ENCODE measurements around the gene SAMD1. TPM values are rescaled to one million over a fixed set of nuclear protein-coding genes. Genes with fewer than 3 reads are reported as not detected.

The SAMD1 gene
- total RNA-seq, 1 experiment from 2014 or later, result 12.9 TPM

DNA sequence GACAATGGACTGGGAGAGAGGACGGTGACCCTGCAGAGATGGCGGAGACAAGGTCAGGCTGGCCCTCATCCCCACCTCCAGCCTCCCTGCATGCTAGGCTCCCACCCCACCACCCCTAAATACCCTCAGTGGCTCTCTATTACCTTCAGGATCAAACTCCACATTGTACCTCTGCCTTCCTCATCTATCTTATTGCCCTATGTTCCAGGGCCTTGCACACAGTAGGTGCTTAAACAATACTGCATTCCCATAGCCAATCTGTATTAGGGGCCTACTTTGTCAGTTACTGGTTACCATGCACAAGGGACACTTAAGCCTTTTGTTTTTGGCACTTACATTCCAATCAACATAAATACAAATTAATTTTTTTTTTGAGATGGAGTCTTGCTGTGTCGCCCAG lies 35.2 kb downstream of the SAMD1 start:
- H3K27ac Mint-ChIP-seq (ENCODE audit: low read depth, unreplicated experiment), result no peak overlapping the region
- DNase-seq (ENCODE audit: unreplicated experiment), result no peak
- peaks cover 23% of the 10 kb centered on the region for H3K27me3 Mint-ChIP-seq (ENCODE audit: insufficient read depth, unreplicated experiment)
- peaks cover 4% of the 10 kb centered on the region for H3K36me3 Mint-ChIP-seq (ENCODE audit: insufficient read depth, unreplicated experiment)
- intact Hi-C loops (cut with micrococcal nuclease), result no loop called here
- BruUV-seq (replicated peaks), result no TSS peak
- H3K9me3 Mint-ChIP-seq (ENCODE audit: unreplicated experiment), result no peaks in the 10 kb centered on the region
- H3K4me1 Mint-ChIP-seq (ENCODE audit: insufficient read depth, unreplicated experiment), result peaks cover 13% of the 10 kb centered on the region
- no peak for TF ChIP-seq CTCF (IDR thresholded peaks at IDR 0.05; ENCODE audit: unreplicated experiment)
- ChIA-PET POLR2A (no interaction called here), CTCF (interaction anchor here (1.2 kb wide), 1 partner anchor 23 kb away, joined by 6 read pairs; no protein-coding TSS in a partner anchor)
- H3K4me3 Mint-ChIP-seq (ENCODE audit: unreplicated experiment), result no peak overlapping the region

- no peak for DNase-seq (ENCODE audit: unreplicated experiment)
- H3K4me1 Mint-ChIP-seq (ENCODE audit: insufficient read depth, unreplicated experiment), result peaks cover 13% of the 10 kb centered on the region
- peaks cover 20% of the 10 kb centered on the region for H3K27me3 Mint-ChIP-seq (ENCODE audit: insufficient read depth, unreplicated experiment)
- intact Hi-C loops (cut with micrococcal nuclease), result no loop called here
- no TSS peak for BruUV-seq (replicated peaks)
- no peak overlapping the region for H3K27ac Mint-ChIP-seq (ENCODE audit: low read depth, unreplicated experiment)
- peaks cover 4% of the 10 kb centered on the region for H3K36me3 Mint-ChIP-seq (ENCODE audit: insufficient read depth, unreplicated experiment)
- CTCF ChIA-PET, result interaction anchor here (1.2 kb wide), 1 partner anchor 23 kb away, joined by 6 read pairs; no protein-coding TSS in a partner anchor
- H3K4me3 Mint-ChIP-seq (ENCODE audit: unreplicated experiment), result no peak overlapping the region
- POLR2A ChIA-PET, result no interaction called here
- TF ChIP-seq CTCF (IDR thresholded peaks at IDR 0.05; ENCODE audit: unreplicated experiment), result no peak
- no peaks in the 10 kb centered on the region for H3K9me3 Mint-ChIP-seq (ENCODE audit: unreplicated experiment)
Observed at GRCh38 chr19:14054721-14055120, 35.8 kb downstream of the SAMD1 start.

GRCh38 chr19:14054099-14054498 lies 36.5 kb downstream of the SAMD1 start:
- H3K27ac Mint-ChIP-seq (ENCODE audit: low read depth, unreplicated experiment), result no peak overlapping the region
- H3K9me3 Mint-ChIP-seq (ENCODE audit: unreplicated experiment), result no peaks in the 10 kb centered on the region
- peaks cover 13% of the 10 kb centered on the region for H3K27me3 Mint-ChIP-seq (ENCODE audit: insufficient read depth, unreplicated experiment)
- peaks cover 13% of the 10 kb centered on the region for H3K4me1 Mint-ChIP-seq (ENCODE audit: insufficient read depth, unreplicated experiment)
- H3K36me3 Mint-ChIP-seq (ENCODE audit: insufficient read depth, unreplicated experiment), result peaks cover 4% of the 10 kb centered on the region
- no peak overlapping the region for H3K4me3 Mint-ChIP-seq (ENCODE audit: unreplicated experiment)
- no TSS peak for BruUV-seq (replicated peaks)
- POLR2A ChIA-PET, result no interaction called here
- no peak for TF ChIP-seq CTCF (IDR thresholded peaks at IDR 0.05; ENCODE audit: unreplicated experiment)
- CTCF ChIA-PET, result interaction anchor here (0.7 to 1.2 kb wide), 2 partner anchors 18 to 24 kb away, joined by 3 to 6 read pairs; partner anchors contain the start of gene MISP3
- DNase-seq (ENCODE audit: unreplicated experiment), result no peak
- intact Hi-C loops (cut with micrococcal nuclease), result no loop called here

DNA sequence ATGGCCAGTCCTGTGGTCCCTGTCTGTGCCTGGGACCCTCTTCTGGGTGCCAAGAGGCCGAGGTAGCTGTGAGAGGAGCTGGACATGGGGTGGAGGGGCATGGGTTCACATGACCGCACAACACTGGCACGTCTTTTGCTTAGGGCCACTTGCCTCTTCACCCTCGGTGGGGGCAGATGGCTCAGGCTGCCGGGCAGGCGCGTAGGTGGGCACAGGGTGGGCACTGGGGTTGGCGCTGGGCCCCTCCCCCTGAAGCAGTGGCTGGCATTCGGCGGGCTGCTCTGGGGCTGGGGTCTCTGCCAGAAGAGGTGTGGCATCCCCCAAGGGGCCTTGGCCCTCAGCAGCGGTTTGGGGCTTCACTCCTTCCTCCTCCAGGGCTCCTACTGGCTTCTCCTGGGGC lies 37.1 kb downstream of the SAMD1 start:
- no TSS peak for BruUV-seq (replicated peaks)
- peaks cover 9% of the 10 kb centered on the region for H3K4me1 Mint-ChIP-seq (ENCODE audit: insufficient read depth, unreplicated experiment)
- H3K4me3 Mint-ChIP-seq (ENCODE audit: unreplicated experiment), result no peak overlapping the region
- TF ChIP-seq CTCF (IDR thresholded peaks at IDR 0.05; ENCODE audit: unreplicated experiment), result no peak
- H3K36me3 Mint-ChIP-seq (ENCODE audit: insufficient read depth, unreplicated experiment), result peaks cover 3% of the 10 kb centered on the region
- ChIA-PET POLR2A (no interaction called here), CTCF (interaction anchor here (0.6 to 1.2 kb wide), 4 partner anchors 11 to 97 kb away, joined by 3 to 4 read pairs (median 3); no protein-coding TSS in a partner anchor)
- H3K9me3 Mint-ChIP-seq (ENCODE audit: unreplicated experiment), result no peaks in the 10 kb centered on the region
- H3K27me3 Mint-ChIP-seq (ENCODE audit: insufficient read depth, unreplicated experiment), result peaks cover 7% of the 10 kb centered on the region
- no peak overlapping the region for H3K27ac Mint-ChIP-seq (ENCODE audit: low read depth, unreplicated experiment)
- intact Hi-C loops (cut with micrococcal nuclease), result no loop called here
- DNase-seq (ENCODE audit: unreplicated experiment), result no peak

All from MCF 10A (cell line).